Thyroid gland (tissue), 4 donors: Measurements from ENCODE around the gene MED25. TPM values are rescaled to one million over a fixed set of nuclear protein-coding genes. Genes with fewer than 3 reads are reported as not detected.

Experiments
- DNase-seq, 2 donors: peaks; one replicate each; pipeline ENCODE4 v3.0.0-alpha.2; 2019
- H3K27ac ChIP-seq, 3 donors: fragments of 200-600 bp; sonication (generic); 1 replicate in 2 of 3; 2 replicates in 1 of 3; pipeline ENCODE4 v1.5.1; 2016 to 2019; ENCODE audit warnings: mild to moderate bottlenecking in 1 of 3, moderate library complexity in 1 of 3
- H3K27me3 ChIP-seq: fragments of 200-600 bp; sonication (generic); one replicate; pipeline ENCODE4 v1.5.1; 2019
- H3K36me3 ChIP-seq, 2 donors: fragments of 200-600 bp; sonication (generic); one replicate each; pipeline ENCODE4 v1.5.1; 2016 to 2019
- H3K4me1 ChIP-seq, 2 donors: fragments of 200-600 bp; sonication (generic); one replicate each; pipeline ENCODE4 v1.5.1; 2017 to 2019
- H3K4me3 ChIP-seq, 3 donors: fragments of 200-600 bp; sonication (generic); replicated peaks in 1 of 3; 1 replicate in 2 of 3; 2 replicates in 1 of 3; pipeline ENCODE4 v1.5.1; 2016; ENCODE audit warnings: mild to moderate bottlenecking in 1 of 3
- H3K9me3 ChIP-seq: fragments of 200-600 bp; sonication (generic); one replicate; pipeline ENCODE4 v1.5.1; 2017
- POLR2A ChIP-seq, 2 donors: fragments of 450-650 bp; IDR thresholded peaks; one replicate each; pipeline ENCODE4 v1.6.1; 2017; ENCODE audit warnings: antibody characterized with exemption in 2 of 2, mild to moderate bottlenecking in 2 of 2, moderate library complexity in 1 of 2
- WGBS, 2 donors: methylation state at CpG; one replicate each; pipeline ENCODE4 v1.1.5; 2017; 5-methylcytosine and 5-hydroxymethylcytosine counted together
- intact Hi-C: fragments of 100-400 bp; cut with DNase I; formaldehyde crosslinking; loops from one replicate; pipeline ENCODE4 v1.15.1; 2023
- total RNA-seq, 4 donors: library from RNA; depleted of rRNA; stranded (reverse); fragments of >200 nt; gene quantifications; one replicate each; pipeline ENCODE4 v1.2.3, GENCODE V29; 2016
- TF ChIP-seq, protein P1 (sequence below), 6 experiments: fragments of 200-600 bp in 3 of 6; fragments of 450-650 bp in 3 of 6; sonication (generic) in 3 of 6; IDR thresholded peaks; one replicate each; pipeline ENCODE4 v1.5.1; 2016 to 2019; ENCODE audit warnings: antibody characterized with exemption in 6 of 6, mild to moderate bottlenecking in 2 of 6, inconsistent platforms in 1 of 6, moderate library complexity in 1 of 6

Gene MED25
- total RNA-seq: 10 to 100 TPM; 42.6 to 50.2 (median 44.9) TPM

DNA sequence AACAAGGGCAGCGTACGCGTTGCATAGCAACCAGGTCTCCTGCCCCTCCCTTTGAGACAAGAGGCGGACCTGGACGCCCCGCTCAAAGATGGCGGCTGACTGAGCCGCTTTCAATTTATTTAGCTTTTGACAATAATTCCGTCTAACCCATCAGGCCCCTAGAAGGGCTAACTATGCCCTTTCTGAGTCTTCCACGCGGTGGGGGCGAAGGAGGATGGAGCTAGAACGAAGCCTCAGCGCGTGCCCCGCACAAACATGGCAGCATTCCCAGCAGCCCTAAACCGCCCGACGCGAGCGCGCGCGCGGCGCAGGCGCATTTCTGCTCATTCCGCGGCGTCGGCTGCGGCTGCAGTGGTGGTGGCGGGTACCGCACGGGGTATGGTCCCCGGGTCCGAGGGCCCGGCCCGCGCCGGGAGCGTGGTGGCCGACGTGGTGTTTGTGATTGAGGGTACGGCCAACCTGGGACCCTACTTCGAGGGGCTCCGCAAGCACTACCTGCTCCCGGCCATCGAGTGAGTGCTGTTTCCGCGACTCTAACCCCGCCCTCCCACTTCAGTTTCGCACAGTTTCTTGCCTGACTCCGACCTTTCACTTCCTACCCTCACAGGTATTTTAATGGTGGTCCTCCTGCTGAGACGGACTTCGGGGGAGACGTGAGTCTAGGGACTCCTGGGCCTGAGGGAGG, at the start of gene MED25:
Gene MED25 (plus strand): TSS at position 326 of the 685 bp plus-strand sequence. CDS start 53 bp downstream, at position 379.
- peak within 1 kb of the TSS; percentile 85 to 97 (median 92) for H3K27ac ChIP-seq
- intact Hi-C loops: loop anchor here (5.0 kb wide), 1 partner anchor 34 kb away; the partner anchor contains the start of gene PTOV1
- peaks cover 31 to 35% of the 10 kb centered on the region in 2 donors for H3K4me1 ChIP-seq
- DNase-seq: peak; percentile 79 to 81
- peaks cover 0 to 3% of the 10 kb centered on the region in 2 donors for H3K36me3 ChIP-seq
- H3K9me3 ChIP-seq: no peaks in the 10 kb centered on the region
- WGBS, 2 donors: 0% methylated on average over 29 to 39 of the region's 57 CpGs
- TF ChIP-seq, protein P1, sequence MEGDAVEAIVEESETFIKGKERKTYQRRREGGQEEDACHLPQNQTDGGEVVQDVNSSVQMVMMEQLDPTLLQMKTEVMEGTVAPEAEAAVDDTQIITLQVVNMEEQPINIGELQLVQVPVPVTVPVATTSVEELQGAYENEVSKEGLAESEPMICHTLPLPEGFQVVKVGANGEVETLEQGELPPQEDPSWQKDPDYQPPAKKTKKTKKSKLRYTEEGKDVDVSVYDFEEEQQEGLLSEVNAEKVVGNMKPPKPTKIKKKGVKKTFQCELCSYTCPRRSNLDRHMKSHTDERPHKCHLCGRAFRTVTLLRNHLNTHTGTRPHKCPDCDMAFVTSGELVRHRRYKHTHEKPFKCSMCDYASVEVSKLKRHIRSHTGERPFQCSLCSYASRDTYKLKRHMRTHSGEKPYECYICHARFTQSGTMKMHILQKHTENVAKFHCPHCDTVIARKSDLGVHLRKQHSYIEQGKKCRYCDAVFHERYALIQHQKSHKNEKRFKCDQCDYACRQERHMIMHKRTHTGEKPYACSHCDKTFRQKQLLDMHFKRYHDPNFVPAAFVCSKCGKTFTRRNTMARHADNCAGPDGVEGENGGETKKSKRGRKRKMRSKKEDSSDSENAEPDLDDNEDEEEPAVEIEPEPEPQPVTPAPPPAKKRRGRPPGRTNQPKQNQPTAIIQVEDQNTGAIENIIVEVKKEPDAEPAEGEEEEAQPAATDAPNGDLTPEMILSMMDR (IDR thresholded peaks at IDR 0.05): peak in 5 of 6 experiments; percentile 22 to 68 (median 33)
- peak; percentile 79 to 80 for TF ChIP-seq POLR2A (IDR thresholded peaks at IDR 0.05)
- H3K4me3 ChIP-seq: peak within 1 kb of the TSS; percentile 61 to 70 (median 64)
- no peaks in the 10 kb centered on the region for H3K27me3 ChIP-seq

DNA sequence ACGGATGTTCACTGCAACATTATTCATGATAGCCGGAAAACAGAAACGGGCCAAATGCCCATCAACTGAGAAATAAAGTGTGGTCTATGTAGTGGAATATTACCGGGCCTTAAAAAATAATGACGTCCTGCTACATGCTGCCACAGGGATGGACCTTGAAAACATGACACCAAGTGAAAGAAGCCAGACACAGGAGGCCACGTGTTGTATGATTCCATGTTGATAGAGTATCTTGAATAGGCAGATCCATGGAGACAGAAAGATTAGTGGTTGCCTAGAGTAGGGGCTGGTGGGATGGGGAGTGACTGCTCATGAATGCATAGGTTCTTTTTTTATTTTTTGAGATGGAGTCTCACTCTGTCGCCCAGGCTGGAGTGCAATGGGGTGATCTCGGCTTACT, 47.6 kb upstream of the MED25 start:
- H3K4me1 ChIP-seq: peaks cover 13 to 21% of the 10 kb centered on the region in 2 donors
- WGBS, 2 donors: 90 to 93% methylated on average over 8 of the region's 8 CpGs

DNA sequence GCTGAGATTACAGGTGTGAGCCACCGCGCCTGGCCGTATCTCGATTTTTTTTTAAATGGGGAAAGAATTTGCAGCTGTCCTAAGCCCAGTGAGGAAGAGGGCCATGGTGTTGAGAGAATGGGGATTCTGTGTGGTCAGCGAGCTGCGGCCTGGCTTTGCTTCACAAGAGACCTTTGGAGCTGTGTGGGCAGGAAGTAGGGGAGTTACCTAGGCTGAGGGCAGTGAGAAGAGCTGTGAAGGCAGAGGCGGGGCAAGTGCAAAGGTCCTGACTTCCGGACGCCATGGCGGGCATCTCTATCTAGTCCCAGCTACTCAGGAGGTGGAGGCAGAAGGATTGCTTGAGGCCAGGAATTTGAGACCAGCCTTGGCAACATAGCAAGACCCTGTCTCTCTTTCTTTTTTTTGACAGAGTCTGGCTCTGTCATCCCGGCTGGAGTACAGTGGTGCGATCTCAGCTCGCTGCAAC, 46.4 kb upstream of the MED25 start:
- intact Hi-C loops: no loop called here

More for the DNA sequence above, 47.6 kb upstream of the MED25 start:
- no peak for DNase-seq
- Histone ChIP-seq H3K9me3 (no peaks in the 10 kb centered on the region), H3K27me3 (no peaks in the 10 kb centered on the region), H3K36me3 (no peaks in the 10 kb centered on the region), H3K27ac (no peak overlapping the region), H3K4me3 (no peak overlapping the region)
- no peak for TF ChIP-seq POLR2A (IDR thresholded peaks at IDR 0.05)
- TF ChIP-seq, protein P1 (IDR thresholded peaks at IDR 0.05): no peak
- intact Hi-C loops: no loop called here

DNA sequence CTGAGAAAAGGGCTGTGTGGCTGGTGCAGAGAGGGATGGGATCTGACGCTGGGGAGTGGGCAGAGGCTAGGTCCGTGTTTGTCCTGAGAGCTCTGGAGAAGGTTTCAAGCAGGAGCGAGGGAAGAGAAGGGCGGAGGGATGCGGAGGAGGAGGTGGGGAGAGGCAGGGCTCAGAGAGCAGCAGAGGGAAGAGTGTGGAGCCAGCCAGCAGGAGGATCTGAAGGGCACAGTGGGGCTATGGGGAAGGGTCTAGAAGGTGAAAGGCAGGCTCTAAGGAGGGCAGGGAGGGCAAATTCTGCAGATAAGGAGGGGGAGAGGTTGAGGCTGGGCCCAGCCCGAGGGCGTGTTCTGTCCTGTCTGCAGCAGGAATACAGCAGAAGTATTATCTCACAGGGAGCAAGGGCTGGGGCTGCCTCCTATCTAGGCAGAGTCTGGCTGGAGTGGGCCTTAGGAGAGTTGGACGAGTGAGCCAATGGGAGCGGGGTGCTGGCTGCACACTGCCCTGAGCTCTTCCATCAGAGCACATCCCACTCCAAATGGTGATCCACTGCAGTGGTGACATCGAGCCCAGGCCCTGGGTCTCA, 45.1 kb upstream of the MED25 start:
- Histone ChIP-seq H3K36me3 (no peaks in the 10 kb centered on the region), H3K4me1 (peaks cover 7 to 12% of the 10 kb centered on the region in 2 donors), H3K27ac (no peak overlapping the region), H3K27me3 (no peaks in the 10 kb centered on the region), H3K9me3 (no peaks in the 10 kb centered on the region), H3K4me3 (no peak overlapping the region)
- intact Hi-C loops: no loop called here
- DNase-seq: no peak
- TF ChIP-seq, protein P1 (IDR thresholded peaks at IDR 0.05): no peak
- no peak for TF ChIP-seq POLR2A (IDR thresholded peaks at IDR 0.05)
- 92% methylated on average over 9 to 10 of the region's 10 CpGs for WGBS, 2 donors

More for the DNA sequence above, 46.4 kb upstream of the MED25 start:
- Histone ChIP-seq H3K4me1 (peaks cover 7 to 16% of the 10 kb centered on the region in 2 donors), H3K4me3 (no peak overlapping the region), H3K9me3 (no peaks in the 10 kb centered on the region), H3K36me3 (no peaks in the 10 kb centered on the region), H3K27me3 (no peaks in the 10 kb centered on the region), H3K27ac (no peak overlapping the region)
- TF ChIP-seq, protein P1 (IDR thresholded peaks at IDR 0.05): no peak
- no peak for TF ChIP-seq POLR2A (IDR thresholded peaks at IDR 0.05)
- 91 to 92% methylated on average over 13 of the region's 13 CpGs for WGBS, 2 donors
- no peak for DNase-seq
